ENCODE results near the gene IRAK2. TPM values are rescaled to one million over a fixed set of nuclear protein-coding genes. Genes with fewer than 3 reads are reported as not detected.
A peak's percentile ranks its signal among the peaks of the same experiment; 100 is the strongest.
"Not testable (repeated sequence)": the region's sequence is repeated elsewhere in the genome, so short reads cannot be mapped to it uniquely, and the experiment has no call there.

Gene IRAK2
- 0.83 and 1.9 TPM in 2 replicates for total RNA-seq (2014; rRNA removed; shearing (Covaris generic))

- peak; percentile 96 for DNase-seq
- no peaks in the 10 kb centered on the region for H3K36me3 ChIP-seq (replicated peaks; ENCODE audit: control insufficient read depth, insufficient read depth, low read length)
- H3K4me3 ChIP-seq (ENCODE audit: insufficient read depth, low read depth, low read length) = peak within 1 kb of the TSS; percentile 73
- peaks cover 5% of the 10 kb centered on the region; the same call in 1 of the 2 replicates for H3K27me3 ChIP-seq (ENCODE audit: control insufficient read depth, insufficient read depth, low read length)
Observed at GRCh38 chr3:10164546-10165393, at the start of gene IRAK2. IRAK2 (plus strand) TSS chr3:10164919; CDS start chr3:10164955, 36 bp downstream.

DNA sequence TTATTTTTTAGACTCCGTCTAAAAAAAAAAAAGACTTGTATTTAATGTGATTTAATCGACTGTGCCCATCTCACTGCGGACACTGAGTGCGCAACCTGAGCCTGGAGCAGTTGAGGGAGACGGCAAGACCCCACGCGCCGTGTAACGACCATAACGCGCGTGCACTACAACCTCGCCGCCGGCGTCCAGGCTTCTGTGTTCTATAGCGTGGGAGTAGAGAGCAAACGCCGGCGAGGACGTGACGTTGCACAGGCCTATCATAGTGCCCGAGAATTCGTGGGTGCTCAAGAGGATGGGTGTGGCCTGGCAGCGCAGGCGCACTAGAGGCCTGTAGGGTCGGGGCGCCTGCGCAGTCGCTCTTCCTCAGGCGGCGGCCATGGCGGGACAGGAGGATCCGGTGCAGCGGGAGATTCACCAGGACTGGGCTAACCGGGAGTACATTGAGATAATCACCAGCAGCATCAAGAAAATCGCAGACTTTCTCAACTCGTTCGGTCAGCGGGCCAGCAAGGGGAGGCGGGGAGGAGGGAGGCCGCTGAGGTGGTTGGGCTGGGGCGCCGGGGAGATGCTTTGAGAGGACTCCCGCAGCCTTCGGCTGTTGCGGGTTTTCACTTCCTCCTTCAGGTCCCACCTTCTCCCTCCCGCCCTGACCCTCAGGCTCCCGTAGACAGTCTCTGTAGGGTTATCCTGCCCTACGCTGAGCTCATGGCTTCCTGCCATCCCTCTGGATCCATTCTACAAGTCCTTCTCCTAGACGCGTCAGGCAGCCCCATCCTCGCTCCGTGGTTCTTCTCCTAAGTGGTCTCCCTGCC is 49.2 kb upstream of the IRAK2 start, which contains the start of gene BRK1:
TSS of gene BRK1 (plus strand) at position 350 of the 812 bp plus-strand sequence. CDS start at position 377, 27 bp downstream.
- DNase-seq = peak; percentile 98
- Histone ChIP-seq H3K36me3 (replicated peaks; ENCODE audit: control insufficient read depth, insufficient read depth, low read length) (no peaks in the 10 kb centered on the region; the same call in 1 of the 2 replicates), H3K27me3 (ENCODE audit: control insufficient read depth, insufficient read depth, low read length) (no peaks in the 10 kb centered on the region), H3K4me3 (ENCODE audit: insufficient read depth, low read depth, low read length) (peak within 1 kb of the TSS; percentile 92)

DNA sequence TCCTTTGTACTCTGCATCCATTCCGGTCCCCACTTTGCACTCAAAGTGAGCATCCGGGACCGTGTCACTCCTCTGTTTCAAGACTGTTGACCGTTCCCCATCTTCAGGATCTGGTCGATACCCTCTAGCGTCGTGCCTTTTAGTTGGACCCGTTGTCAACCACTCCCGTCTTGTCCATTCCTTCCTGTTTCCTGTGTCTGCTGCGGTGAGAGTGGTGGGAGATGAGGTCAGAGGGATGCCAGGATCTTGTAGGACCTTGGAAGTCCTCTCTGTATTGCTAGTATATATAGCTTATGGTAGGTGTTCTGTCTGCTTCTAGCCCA is 48.6 kb upstream of the IRAK2 start:
- peak overlapping the region; percentile 92 for H3K4me3 ChIP-seq (ENCODE audit: insufficient read depth, low read depth, low read length)
- no peaks in the 10 kb centered on the region for H3K27me3 ChIP-seq (ENCODE audit: control insufficient read depth, insufficient read depth, low read length)
- no peaks in the 10 kb centered on the region; the same call in 1 of the 2 replicates for H3K36me3 ChIP-seq (replicated peaks; ENCODE audit: control insufficient read depth, insufficient read depth, low read length)
- no peak for DNase-seq

GRCh38 chr3:10116928-10117327 is 47.8 kb upstream of the IRAK2 start:
- no peaks in the 10 kb centered on the region for H3K27me3 ChIP-seq (ENCODE audit: control insufficient read depth, insufficient read depth, low read length)
- no peak overlapping the region for H3K4me3 ChIP-seq (ENCODE audit: insufficient read depth, low read depth, low read length)
- H3K36me3 ChIP-seq (replicated peaks; ENCODE audit: control insufficient read depth, insufficient read depth, low read length) = no peaks in the 10 kb centered on the region; the same call in 1 of the 2 replicates
- no peak for DNase-seq

GRCh38 chr3:10119376-10119775 is 45.3 kb upstream of the IRAK2 start:
- DNase-seq = no peak
- Histone ChIP-seq H3K4me3 (ENCODE audit: insufficient read depth, low read depth, low read length) (no peak overlapping the region), H3K27me3 (ENCODE audit: control insufficient read depth, insufficient read depth, low read length) (no peaks in the 10 kb centered on the region), H3K36me3 (replicated peaks; ENCODE audit: control insufficient read depth, insufficient read depth, low read length) (no peaks in the 10 kb centered on the region; the same call in 1 of the 2 replicates)

- Histone ChIP-seq H3K27me3 (ENCODE audit: control insufficient read depth, insufficient read depth, low read length) (no peaks in the 10 kb centered on the region), H3K36me3 (replicated peaks; ENCODE audit: control insufficient read depth, insufficient read depth, low read length) (peaks cover 4% of the 10 kb centered on the region), H3K4me3 (ENCODE audit: insufficient read depth, low read depth, low read length) (no peak overlapping the region)
- DNase-seq = no peak
Observed at GRCh38 chr3:10121064-10121463, 43.7 kb upstream of the IRAK2 start.

GRCh38 chr3:10122724-10123123 is 42.0 kb upstream of the IRAK2 start:
- no peaks in the 10 kb centered on the region for H3K27me3 ChIP-seq (ENCODE audit: control insufficient read depth, insufficient read depth, low read length)
- H3K36me3 ChIP-seq (replicated peaks; ENCODE audit: control insufficient read depth, insufficient read depth, low read length) = peaks cover 13% of the 10 kb centered on the region
- DNase-seq = no peak
- no peak overlapping the region for H3K4me3 ChIP-seq (ENCODE audit: insufficient read depth, low read depth, low read length)

DNA sequence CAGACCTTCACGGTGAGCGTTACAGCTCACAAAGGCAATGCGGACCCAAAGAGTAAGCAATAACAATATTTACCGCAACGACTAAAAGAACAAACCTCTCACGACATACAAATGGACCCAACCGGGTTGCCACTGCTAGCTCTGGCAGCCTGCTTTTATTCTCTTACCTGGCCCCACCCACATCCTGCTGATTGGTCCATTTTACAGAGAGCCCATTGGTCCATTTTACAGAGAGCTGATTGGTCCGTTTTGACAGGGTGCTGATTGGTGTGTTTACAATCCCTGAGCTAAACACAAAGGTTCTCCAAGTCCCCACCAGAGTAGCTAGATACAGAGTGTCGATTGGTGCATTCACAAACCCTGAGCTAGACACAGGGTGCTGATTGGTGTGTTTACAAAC is 28.8 kb upstream of the IRAK2 start:
- H3K27me3 ChIP-seq (ENCODE audit: control insufficient read depth, insufficient read depth, low read length); DNase-seq; H3K36me3 ChIP-seq (replicated peaks; ENCODE audit: control insufficient read depth, insufficient read depth, low read length); H3K4me3 ChIP-seq (ENCODE audit: insufficient read depth, low read depth, low read length): not testable (repeated sequence)

GRCh38 chr3:10136426-10137005 is 28.2 kb upstream of the IRAK2 start:
- H3K27me3 ChIP-seq (ENCODE audit: control insufficient read depth, insufficient read depth, low read length) = no peaks in the 10 kb centered on the region
- DNase-seq = no peak
- H3K4me3 ChIP-seq (ENCODE audit: insufficient read depth, low read depth, low read length) = no peak overlapping the region
- H3K36me3 ChIP-seq (replicated peaks; ENCODE audit: control insufficient read depth, insufficient read depth, low read length) = no peaks in the 10 kb centered on the region

- Histone ChIP-seq H3K36me3 (replicated peaks; ENCODE audit: control insufficient read depth, insufficient read depth, low read length) (no peaks in the 10 kb centered on the region), H3K4me3 (ENCODE audit: insufficient read depth, low read depth, low read length) (no peak overlapping the region), H3K27me3 (ENCODE audit: control insufficient read depth, insufficient read depth, low read length) (no peaks in the 10 kb centered on the region)
- DNase-seq = no peak
Observed at GRCh38 chr3:10137178-10137577, 27.5 kb upstream of the IRAK2 start.

DNA sequence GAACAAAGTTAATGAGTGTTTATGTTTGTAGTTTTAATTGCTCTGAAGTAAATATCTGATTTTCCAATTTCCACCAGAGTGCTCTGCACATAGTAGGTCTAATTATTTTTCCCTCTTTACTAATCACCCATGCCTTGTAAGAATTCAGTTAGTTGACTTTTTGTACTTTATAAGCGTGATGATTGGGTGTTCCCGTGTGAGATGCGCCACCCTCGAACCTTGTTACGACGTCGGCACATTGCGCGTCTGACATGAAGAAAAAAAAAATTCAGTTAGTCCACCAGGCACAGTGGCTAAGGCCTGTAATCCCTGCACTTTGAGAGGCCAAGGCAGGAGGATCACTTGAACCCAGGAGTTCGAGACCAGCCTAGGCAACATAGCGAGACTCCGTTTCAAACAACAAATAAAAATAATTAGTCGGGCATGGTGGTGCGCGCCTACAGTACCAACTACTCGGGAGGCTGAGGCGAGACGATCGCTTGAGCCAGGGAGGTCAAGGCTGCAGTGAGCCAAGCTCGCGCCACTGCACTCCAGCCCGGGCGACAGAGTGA is 23.6 kb upstream of the IRAK2 start:
- no peak overlapping the region for H3K4me3 ChIP-seq (ENCODE audit: insufficient read depth, low read depth, low read length)
- H3K36me3 ChIP-seq (replicated peaks; ENCODE audit: control insufficient read depth, insufficient read depth, low read length) = no peaks in the 10 kb centered on the region; the same call in 1 of the 2 replicates
- no peaks in the 10 kb centered on the region for H3K27me3 ChIP-seq (ENCODE audit: control insufficient read depth, insufficient read depth, low read length)
- no peak for DNase-seq

DNA sequence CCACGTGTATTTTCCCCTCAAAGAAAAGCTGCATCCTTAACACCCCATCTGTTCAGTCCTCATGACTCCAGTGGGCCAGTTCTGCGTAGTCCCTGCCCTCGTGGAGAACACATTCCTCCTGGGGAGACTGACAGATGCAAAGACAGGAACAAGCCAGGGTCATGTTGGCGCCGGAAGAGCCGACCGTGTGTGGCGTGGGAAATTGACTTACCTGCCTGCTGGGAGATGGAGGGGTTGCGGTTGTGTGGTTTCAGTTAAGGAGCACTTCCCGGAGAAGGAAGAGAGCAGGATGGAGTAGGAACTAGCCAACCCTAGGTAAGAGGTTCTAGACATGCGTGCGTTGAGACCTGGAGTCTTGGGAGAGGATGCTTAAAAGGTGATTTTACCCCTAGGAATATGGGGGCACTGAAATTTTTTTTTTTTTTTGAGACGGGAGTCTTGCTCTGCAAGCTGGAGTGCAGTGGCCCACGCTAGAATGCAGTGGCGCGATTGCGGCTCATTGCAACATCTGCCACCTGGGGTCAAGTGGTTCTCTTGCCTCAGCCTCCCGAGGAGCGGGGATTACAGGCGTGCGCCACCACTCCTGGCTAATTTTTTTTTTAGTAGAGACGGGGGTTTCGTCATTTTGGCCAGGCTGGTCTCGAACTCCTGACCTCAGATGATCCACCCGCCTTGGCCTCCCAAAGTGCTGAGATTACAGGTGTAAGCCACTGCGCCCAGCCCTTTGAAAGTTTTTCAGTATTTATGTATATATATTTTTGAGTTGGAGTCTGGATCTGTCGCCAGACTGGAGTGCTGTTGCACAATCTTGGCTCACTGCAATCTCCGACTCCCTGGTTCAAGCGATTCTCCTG is 21.8 kb upstream of the IRAK2 start:
- Histone ChIP-seq H3K36me3 (replicated peaks; ENCODE audit: control insufficient read depth, insufficient read depth, low read length) (no peaks in the 10 kb centered on the region; the same call in none of the 2 replicates), H3K4me3 (ENCODE audit: insufficient read depth, low read depth, low read length) (peak overlapping the region; percentile 92), H3K27me3 (ENCODE audit: control insufficient read depth, insufficient read depth, low read length) (no peaks in the 10 kb centered on the region)
- peak; percentile 60 for DNase-seq

DNA sequence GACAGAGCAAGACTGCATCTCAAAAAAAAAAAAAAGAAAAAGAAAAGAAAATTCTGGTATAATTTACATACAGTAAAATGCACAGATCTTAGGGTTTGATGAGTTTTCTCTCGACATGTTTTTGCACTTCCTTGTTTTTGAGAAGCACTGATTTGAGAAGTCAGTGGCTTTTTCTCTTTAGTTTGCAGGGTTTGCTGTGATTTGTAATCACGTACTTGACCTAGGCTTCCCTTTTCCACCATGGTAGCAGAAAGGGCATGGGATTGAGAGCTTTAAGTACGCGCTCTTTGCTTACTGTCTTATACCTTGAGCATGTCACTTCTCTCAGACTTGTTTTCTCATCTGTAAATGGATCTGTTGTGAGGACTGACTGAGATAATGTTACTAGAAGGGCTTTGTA is 19.0 kb upstream of the IRAK2 start:
- no peak for DNase-seq
- Histone ChIP-seq H3K27me3 (ENCODE audit: control insufficient read depth, insufficient read depth, low read length) (no peaks in the 10 kb centered on the region), H3K4me3 (ENCODE audit: insufficient read depth, low read depth, low read length) (no peak overlapping the region), H3K36me3 (replicated peaks; ENCODE audit: control insufficient read depth, insufficient read depth, low read length) (peaks cover 11% of the 10 kb centered on the region)

Measured in H7 (cell line).